GM23338 (cell line): ENCODE data around the gene OR6P1.

ENCODE experiments used
- CREB1 ChIP-seq: fragments of 250-450 bp; sonication (Bioruptor Pico); IDR thresholded peaks from 2 replicates; pipeline ENCODE4 v1.5.0; 2020; ENCODE audit warnings: low read depth, mild to moderate bottlenecking, moderate library complexity
- EZH2 ChIP-seq: fragments of 200-600 bp; sonication (generic); IDR thresholded peaks from one replicate; pipeline ENCODE4 v1.8.0; 2017; ENCODE audit warnings: antibody characterized with exemption, mild to moderate bottlenecking, low read depth; ENCODE audit not compliant: unreplicated experiment
- EZH2phosphoT487 ChIP-seq: fragments of 200-600 bp; sonication (generic); IDR thresholded peaks from one replicate; pipeline ENCODE4 v1.8.1; 2018; ENCODE audit warnings: antibody characterized with exemption; ENCODE audit not compliant: unreplicated experiment
- NANOG ChIP-seq: IDR thresholded peaks from 2 replicates; pipeline ENCODE4 v1.6.1; 2016; ENCODE audit warnings: antibody characterized with exemption, borderline replicate concordance
- POLR2AphosphoS5 ChIP-seq: IDR thresholded peaks from 2 replicates; pipeline ENCODE4 v1.6.1; 2016; ENCODE audit warnings: antibody characterized with exemption, low read depth
- ZNF114 ChIP-seq: fragments of 250-450 bp; sonication (Bioruptor Pico); IDR thresholded peaks from 2 replicates; pipeline ENCODE4 v1.5.0; 2020; ENCODE audit warnings: mild to moderate bottlenecking, moderate library complexity
- TF ChIP-seq, protein P1 (sequence below), 2 experiments: fragments of 200-600 bp in 1 of 2; sonication (generic) in 1 of 2; conservative IDR thresholded peaks; 2 replicates each; pipeline versions ENCODE4 v1.5.1 to v1.6.1; 2016 to 2017; ENCODE audit warnings: antibody characterized with exemption in 2 of 2, low read depth in 2 of 2, mild to moderate bottlenecking in 2 of 2, moderate library complexity in 1 of 2
- TF ChIP-seq, protein P2 (sequence below): IDR thresholded peaks from one replicate; pipeline ENCODE4 v1.6.1; 2018; ENCODE audit warnings: antibody characterized with exemption; ENCODE audit not compliant: unreplicated experiment

DNA sequence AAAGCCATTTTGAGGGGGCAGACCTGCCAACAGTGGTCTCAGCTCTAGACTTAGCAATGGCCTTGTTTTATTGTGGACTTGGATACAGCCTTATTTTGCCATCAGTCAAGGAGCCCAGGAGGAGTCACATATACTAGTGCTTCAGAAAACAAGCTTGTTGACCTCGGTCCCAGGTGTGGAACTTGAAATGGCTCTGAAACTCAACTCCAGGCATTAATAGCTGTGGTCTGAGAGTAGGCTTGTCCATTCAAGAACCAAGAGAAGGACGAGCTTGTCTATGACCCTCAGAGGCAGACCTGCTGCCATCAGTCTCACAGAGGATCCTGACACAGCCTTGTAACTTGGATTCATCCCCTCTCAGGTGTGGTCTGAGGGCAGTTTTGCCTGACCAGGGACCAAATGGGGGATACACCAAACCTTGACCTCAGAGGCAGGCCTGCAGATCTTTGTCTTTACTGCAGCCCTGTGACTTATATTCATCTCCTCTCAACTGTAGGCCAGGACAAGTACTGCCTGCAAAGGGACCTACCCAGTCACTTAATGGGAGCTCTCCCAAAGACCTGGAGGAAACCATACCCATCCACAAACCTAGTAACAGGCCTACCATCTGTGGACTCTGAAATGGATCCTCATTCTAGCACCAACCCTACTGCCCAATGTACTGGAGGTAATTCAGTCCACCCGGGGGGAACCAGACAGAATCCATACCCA lies 49.3 kb downstream of the OR6P1 start:
- TF ChIP-seq NANOG: no peak
- TF ChIP-seq, protein P1, sequence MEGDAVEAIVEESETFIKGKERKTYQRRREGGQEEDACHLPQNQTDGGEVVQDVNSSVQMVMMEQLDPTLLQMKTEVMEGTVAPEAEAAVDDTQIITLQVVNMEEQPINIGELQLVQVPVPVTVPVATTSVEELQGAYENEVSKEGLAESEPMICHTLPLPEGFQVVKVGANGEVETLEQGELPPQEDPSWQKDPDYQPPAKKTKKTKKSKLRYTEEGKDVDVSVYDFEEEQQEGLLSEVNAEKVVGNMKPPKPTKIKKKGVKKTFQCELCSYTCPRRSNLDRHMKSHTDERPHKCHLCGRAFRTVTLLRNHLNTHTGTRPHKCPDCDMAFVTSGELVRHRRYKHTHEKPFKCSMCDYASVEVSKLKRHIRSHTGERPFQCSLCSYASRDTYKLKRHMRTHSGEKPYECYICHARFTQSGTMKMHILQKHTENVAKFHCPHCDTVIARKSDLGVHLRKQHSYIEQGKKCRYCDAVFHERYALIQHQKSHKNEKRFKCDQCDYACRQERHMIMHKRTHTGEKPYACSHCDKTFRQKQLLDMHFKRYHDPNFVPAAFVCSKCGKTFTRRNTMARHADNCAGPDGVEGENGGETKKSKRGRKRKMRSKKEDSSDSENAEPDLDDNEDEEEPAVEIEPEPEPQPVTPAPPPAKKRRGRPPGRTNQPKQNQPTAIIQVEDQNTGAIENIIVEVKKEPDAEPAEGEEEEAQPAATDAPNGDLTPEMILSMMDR (conservative IDR thresholded peaks at IDR 0.05; ENCODE audit: low read depth in 2 of 2): no peak
- TF ChIP-seq EZH2phosphoT487: no peak
- TF ChIP-seq EZH2: no peak
- TF ChIP-seq ZNF114: no peak
- TF ChIP-seq, protein P2, sequence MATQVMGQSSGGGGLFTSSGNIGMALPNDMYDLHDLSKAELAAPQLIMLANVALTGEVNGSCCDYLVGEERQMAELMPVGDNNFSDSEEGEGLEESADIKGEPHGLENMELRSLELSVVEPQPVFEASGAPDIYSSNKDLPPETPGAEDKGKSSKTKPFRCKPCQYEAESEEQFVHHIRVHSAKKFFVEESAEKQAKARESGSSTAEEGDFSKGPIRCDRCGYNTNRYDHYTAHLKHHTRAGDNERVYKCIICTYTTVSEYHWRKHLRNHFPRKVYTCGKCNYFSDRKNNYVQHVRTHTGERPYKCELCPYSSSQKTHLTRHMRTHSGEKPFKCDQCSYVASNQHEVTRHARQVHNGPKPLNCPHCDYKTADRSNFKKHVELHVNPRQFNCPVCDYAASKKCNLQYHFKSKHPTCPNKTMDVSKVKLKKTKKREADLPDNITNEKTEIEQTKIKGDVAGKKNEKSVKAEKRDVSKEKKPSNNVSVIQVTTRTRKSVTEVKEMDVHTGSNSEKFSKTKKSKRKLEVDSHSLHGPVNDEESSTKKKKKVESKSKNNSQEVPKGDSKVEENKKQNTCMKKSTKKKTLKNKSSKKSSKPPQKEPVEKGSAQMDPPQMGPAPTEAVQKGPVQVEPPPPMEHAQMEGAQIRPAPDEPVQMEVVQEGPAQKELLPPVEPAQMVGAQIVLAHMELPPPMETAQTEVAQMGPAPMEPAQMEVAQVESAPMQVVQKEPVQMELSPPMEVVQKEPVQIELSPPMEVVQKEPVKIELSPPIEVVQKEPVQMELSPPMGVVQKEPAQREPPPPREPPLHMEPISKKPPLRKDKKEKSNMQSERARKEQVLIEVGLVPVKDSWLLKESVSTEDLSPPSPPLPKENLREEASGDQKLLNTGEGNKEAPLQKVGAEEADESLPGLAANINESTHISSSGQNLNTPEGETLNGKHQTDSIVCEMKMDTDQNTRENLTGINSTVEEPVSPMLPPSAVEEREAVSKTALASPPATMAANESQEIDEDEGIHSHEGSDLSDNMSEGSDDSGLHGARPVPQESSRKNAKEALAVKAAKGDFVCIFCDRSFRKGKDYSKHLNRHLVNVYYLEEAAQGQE: no peak
- TF ChIP-seq POLR2AphosphoS5: no peak
- no peak for TF ChIP-seq CREB1 (CRISPR knock-in tag)
